Hematopoietic multipotent progenitor cell treated with erythropoietin and hydrocortisone succinate and interleukin-3 and kit ligand, for 6 days (in vitro differentiated cells): Measurements from ENCODE around the gene CNTFR.

Experiments
- DNase-seq: peaks from one replicate; pipeline ENCODE4 v3.0.0-alpha.2; 2015

The CNTFR gene

GRCh38 chr9:34505370-34506120 lies 84.0 kb downstream of the CNTFR start:
- no peak for DNase-seq

- no peak for DNase-seq
Measured at GRCh38 chr9:34503406-34503805, 86.1 kb downstream of the CNTFR start.

GRCh38 chr9:34502891-34503290 lies 86.6 kb downstream of the CNTFR start:
- no peak for DNase-seq

- DNase-seq: no peak
Measured at GRCh38 chr9:34502471-34502870, 87.1 kb downstream of the CNTFR start.

- no peak for DNase-seq
Measured at GRCh38 chr9:34501889-34502425, 87.6 kb downstream of the CNTFR start.
